GF-D8 (cell line): Measurements from ENCODE around the gene ALG9.
A peak's percentile ranks its signal among the peaks of the same experiment; 100 is the strongest.
"Not testable (repeated sequence)": the region's sequence is repeated elsewhere in the genome, so short reads cannot be mapped to it uniquely, and the experiment has no call there.

Experiments used
- DNase-seq: peaks from one replicate; lab custom pipeline; 2025; lab: John Stamatoyannopoulos, UW

ALG9 gene, protein sequence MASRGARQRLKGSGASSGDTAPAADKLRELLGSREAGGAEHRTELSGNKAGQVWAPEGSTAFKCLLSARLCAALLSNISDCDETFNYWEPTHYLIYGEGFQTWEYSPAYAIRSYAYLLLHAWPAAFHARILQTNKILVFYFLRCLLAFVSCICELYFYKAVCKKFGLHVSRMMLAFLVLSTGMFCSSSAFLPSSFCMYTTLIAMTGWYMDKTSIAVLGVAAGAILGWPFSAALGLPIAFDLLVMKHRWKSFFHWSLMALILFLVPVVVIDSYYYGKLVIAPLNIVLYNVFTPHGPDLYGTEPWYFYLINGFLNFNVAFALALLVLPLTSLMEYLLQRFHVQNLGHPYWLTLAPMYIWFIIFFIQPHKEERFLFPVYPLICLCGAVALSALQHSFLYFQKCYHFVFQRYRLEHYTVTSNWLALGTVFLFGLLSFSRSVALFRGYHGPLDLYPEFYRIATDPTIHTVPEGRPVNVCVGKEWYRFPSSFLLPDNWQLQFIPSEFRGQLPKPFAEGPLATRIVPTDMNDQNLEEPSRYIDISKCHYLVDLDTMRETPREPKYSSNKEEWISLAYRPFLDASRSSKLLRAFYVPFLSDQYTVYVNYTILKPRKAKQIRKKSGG

DNA sequence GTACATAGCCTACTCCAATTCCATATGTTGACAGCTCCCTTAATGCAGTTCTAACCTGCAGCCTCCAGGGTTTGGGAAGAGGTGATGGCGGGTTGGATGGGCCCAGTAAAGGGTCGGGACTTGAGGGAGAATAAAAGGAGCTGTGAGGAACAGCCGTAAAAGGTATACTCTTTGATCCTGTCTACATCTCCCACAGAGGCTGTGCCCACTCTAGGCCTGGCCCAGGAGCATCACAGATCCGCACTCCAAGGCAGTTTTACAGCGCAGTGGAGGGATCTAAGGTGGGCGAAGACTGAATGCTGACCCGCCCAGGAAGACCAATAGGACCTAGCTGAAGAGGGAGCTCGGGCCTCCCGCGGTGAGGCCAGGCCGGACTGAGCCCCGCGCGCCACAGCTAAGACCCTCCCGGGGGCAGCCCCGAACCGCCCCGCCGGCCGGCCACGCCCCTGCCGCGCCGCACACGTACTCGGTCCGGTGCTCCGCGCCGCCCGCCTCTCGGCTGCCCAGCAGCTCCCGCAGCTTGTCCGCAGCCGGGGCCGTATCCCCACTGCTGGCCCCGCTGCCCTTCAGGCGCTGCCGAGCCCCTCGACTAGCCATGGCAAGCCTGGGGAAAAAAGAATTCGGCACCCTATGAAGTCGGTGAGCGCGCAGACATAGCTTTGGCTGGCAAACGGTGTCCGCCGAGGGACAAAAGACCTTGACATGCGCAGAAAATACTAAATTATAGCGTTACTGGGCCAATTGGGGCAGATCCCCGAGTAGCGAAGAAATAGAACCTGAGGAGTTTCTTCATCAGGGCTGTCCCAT lies at the start of gene ALG9:
Gene ALG9 (minus strand): TSS at position 696 of the 807 bp plus-strand sequence. CDS start 99 bp downstream, at position 597.
- DNase-seq = peak; percentile 87

DNA sequence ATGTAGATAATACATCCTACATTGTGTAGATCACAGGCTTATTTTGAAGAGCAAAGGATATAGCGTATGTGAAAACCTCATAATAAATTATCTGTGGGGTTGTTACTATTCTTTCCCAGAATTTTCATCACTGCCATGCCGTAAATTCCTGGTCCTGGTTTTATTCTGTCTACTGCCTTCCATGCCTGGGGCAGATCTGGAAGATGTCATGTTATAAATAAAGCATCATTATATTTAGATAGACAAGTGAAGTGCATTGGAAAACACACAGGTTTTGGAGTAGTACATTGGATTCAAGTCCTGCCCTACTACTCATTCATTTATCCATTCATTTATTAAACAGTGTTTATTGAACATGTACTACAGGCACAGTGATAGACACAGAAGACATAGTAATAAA lies 49.5 kb upstream of the ALG9 start:
- no peak for DNase-seq

DNA sequence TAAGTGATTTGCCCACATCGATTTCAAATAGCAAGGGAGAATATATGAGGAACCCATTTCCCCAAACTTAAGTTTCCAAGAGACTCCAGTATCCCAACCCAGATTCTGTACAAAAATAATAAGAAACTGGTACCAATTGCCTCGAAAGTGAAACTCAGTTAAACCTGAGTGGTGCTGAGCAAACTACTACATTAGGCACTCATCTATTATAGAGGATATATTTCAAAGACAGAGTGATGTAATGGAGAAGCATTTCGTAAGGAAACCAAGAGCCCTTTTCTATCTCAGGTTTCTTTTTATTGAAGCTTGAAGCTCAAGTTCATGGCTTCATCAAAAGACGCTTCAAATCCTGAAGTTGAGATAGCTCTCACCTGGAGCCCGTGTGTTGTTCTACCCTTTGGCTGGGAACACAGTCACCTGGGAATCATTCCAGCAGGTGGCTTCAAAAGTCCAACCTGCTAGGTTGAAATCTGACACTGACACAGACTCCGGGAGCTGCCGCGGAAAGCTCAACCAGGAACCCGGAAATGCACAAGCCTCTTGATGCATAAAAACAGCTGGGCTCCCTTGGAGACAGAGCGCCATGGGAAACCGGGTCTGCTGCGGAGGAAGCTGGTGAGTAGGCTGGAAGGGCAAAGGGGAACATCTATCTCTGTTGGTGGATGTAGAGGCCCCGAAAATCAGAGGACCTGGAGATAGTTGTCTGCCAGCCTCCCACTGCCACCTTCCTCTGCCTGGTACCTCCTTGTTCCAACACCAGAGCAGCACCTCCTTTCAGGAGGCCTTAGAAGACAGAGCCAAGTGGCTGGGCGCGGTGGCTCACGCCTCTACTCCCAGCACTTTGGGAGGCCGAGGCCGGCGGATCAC lies 47.2 kb upstream of the ALG9 start, which contains the start of gene C11orf52:
Gene C11orf52 (plus strand): TSS at position 524 of the 867 bp plus-strand sequence. CDS start 60 bp downstream, at position 584.
- no peak for DNase-seq

DNA sequence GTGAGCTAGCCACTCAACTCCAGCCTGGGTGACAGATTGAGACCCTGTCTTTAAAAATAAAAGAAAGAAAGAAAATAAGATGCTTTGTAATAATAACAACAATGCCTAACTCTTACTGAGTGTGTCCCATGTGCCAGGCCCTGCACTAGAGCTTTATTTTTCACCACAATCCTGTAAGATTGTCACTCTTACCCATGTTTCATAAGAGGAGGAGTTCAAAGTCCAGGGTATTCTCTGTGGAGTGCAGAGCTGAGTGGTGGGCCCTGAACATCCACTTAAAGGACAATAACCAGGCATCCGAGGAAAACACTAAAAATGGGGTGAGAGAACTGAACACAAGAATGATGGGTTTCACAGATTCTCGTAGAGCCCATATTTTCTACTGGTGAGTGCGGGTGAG lies 46.4 kb upstream of the ALG9 start:
- no peak for DNase-seq

DNA sequence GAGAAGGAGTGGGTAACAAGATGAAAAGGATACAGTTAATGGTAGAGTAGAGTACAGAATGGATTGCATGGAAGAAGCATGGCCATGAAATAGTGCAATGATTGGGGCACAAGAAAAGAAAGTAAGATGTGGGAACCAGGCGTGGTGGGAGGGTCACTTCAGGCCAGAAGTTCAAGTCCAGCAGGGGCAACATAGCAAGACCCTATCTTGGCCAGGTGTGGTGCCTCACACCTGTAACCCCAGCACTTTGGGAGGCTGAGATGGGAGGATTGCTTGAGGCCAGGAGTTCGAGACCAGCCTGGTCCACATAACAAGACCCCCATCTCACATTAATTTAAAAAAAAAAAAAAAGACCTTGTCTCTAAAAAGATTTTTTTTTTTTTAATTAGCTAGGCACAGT lies 45.9 kb upstream of the ALG9 start:
- DNase-seq = no peak

DNA sequence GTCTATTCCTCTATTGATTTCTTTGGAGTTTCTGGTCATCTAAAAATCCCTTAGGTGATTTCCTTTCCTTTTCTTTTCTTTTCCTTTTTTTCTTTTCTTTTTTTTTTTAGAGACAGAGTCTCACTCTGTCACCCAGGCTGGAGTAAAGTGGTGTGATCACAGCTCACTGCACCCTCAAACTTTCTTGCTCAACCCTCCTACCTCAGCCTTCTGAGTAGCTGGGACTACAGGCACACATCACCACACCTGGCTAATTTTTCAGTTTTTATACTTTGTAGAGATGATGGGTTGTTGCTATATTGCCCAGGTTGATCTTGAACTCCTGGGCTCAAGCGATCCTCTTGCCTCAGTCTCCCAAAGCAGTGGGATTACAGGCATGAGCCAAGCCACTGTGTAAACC lies 45.4 kb upstream of the ALG9 start:
- DNase-seq = no peak

DNA sequence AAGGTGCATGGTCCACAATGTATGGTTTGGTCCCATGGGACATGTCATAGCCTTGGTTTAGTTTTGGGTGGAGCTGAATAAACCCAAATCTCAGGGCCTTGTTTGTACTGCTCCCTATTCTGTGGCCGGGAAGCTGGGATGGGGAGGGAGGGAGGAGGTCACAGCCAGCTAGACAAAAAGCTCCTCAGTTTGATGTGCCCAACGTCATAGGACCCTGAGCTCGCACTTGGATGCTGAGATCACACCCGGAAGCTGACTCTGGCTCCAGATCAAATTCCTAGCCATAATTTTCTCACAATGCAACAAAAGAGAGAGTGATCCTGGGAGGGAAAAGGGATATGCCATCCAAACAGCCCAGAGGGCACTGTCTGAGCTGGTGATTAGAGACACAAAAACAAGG lies 42.6 kb upstream of the ALG9 start:
- DNase-seq = no peak

DNA sequence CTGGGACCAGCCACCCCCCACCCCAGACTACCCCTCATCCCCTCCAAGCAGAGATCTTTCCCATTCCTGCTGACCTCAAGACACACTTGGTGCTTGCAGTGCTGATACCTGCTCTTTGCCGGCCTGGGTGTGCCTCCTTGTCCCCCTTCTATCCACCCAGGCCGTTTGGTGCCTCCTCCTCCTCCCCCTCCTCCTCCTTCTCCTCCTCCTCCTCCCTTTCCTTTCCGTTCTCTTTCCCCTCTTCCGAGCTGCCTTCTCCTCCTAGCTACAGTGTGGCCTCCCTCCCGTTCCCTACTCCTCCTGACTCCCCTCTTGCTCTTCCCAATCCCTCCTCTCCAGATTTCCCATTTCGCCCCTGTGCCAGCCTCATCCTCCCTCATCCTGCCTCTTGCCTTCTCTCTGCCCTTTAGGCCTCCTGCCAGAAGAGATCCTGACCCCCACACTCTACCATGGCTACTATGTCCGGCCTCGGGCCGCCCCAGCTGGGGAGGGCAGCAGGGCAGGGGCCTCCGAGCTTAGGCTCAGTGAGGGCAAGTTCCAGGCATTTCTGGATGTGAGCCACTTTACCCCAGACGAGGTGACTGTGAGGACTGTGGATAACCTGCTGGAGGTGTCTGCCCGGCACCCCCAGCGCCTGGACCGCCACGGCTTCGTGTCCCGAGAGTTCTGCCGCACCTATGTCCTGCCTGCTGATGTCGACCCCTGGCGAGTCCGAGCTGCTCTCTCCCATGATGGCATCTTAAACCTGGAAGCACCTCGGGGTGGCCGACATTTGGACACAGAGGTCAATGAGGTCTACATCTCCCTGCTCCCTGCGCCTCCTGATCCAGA lies 41.9 kb upstream of the ALG9 start:
- no peak for DNase-seq

DNA sequence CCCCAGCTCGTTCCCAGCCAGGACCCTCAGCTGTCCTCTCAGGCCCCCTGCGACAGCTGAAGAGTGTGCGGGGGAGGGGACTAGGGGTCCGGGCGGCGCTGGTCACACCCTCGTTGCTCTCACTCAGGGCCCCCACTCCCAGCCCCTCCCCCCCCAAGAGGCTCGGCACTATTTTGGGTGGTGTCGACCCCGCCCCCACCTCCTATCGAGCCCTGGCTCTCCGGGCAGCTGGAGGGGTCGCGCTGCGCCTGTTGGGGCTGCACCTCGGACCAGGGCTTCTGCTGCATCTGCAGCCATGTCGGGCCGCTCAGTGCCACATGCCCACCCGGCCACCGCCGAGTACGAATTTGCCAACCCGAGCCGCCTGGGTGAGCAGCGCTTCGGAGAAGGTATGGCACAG lies 41.2 kb upstream of the ALG9 start, which contains the start of gene HSPB2:
Gene HSPB2 (plus strand): TSS at position 200 of the 400 bp plus-strand sequence. CDS start 96 bp downstream, at position 296.
- DNase-seq = no peak

DNA sequence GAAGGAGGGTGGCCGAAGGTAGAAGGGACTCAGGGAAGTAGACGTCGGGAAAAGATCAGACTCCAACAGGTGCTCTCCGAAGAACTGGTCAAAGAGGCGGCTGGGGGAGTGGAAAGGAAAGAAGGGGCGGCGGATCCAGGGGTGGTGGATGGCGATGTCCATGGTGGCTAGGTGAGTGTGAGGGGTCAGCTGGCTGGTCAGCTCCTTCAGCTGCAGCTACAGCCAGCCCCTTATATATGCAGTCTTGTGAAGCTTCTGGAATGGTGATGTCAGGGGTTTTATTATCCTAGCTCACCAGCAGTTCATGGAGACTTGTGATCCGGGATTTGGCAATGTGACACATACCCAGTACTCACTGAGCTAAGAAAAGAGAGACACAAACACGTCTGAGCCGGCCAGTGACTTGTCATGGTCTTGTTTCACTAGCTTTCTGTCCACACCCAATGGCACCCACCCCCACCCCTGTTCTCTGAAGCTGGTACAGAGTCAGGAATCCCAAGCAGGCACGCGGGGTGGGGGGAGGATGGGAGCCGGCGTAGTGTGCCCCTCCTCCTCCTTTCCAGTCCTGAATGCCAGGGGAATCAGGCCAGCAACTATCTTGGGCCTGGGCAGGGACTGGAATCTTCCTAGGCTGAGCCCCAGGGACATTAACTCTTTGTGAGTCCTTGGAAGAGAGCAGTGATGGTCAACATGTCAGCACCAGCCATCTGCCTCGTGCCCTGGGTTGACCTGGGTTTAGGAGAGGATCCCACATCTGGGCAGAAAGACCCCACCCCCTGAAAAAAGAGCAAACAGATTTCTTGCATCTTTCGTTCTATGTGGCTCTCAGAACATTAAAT lies 40.4 kb upstream of the ALG9 start, which contains the start of gene CRYAB:
Gene CRYAB (minus strand): TSS at position 208 of the 839 bp plus-strand sequence. CDS start 46 bp downstream, at position 162.
- no peak for DNase-seq

DNA sequence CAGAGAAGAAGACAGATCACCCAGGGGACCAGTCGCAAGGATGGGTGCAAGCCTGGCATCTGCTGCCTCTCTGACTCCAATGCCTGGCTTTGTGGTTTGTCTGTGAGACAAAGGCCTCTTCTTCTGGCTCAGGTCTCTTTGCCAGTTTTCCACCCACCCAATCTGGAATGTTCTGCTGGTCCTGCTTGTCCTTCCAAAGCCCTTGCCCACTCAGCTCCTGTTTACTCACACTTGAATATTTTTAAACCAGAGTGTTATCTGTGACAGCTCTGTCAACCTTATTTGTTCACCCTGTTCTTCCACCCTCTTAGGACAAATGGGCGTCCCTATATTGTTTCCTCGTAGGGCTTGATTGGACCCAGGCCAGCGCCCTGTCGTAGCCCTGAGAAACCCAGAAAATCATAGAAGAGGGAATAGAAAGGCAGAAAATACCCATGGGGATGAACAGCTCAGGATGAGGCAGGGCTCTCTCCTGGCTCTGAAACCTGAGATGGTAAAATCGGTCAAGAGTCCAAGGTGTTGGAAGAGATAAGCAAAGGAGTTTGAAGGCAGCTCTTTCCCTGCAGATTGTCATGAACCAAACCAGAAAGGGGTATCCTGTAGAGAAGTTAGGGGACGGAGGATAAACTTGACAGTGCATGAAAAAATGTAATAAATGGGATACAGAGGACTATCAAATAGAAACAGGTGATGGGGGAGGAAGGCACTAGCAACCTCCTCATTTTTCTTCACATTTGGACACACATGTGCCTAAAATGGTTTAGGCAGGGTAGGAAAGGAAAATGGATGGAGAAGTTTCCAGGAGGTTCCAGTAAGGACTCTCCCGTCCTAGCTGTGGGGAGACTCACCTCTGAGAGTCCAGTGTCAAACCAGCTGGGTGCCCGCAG lies 39.5 kb upstream of the ALG9 start:
- no peak for DNase-seq

DNA sequence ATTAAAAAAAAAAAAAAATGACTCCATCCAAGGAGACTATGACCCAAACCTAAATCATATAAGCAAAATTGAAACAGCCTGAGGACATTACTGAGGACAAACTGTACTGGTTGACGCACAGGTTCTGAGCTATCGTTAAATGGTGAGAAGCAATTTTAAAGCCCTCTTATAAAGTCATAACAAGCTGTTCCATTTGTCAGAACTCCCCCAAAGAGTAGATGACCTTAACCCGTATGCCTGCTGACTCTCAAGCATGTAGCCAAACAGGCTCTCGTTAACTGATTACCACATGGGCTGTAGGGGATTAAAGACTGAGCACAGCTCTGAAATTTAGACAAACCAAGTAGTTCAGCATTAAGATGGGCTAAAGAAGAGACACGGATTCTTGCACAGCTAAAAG lies 38.0 kb upstream of the ALG9 start:
- no peak for DNase-seq

DNA sequence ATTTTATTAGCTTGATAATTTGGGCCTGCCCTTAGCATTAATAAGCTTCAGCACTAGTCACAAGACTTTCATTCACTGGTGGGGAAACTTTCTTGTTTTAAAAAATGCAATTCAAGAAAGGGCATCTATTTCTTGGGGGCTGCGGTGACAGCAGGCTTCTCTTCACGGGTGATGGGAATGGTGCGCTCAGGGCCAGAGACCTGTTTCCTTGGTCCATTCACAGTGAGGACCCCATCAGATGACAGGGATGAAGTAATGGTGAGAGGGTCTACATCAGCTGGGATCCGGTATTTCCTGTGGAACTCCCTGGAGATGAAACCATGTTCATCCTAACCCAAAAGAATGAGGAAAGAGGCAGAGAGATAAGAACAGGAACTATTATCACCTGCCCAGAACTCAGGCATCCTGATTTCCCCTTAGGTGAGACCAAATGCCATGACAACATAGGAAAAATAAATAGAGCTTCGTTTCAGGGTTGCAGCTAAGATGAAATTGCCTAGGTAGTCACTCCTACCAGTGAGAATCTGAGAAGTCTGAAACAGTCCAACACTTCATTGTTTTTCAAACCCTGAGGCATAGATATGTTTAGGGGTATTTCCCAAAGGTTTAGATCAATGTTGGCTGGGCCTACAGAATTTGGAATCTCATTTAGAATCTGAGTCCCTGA lies 37.4 kb upstream of the ALG9 start:
- DNase-seq = no peak

DNA sequence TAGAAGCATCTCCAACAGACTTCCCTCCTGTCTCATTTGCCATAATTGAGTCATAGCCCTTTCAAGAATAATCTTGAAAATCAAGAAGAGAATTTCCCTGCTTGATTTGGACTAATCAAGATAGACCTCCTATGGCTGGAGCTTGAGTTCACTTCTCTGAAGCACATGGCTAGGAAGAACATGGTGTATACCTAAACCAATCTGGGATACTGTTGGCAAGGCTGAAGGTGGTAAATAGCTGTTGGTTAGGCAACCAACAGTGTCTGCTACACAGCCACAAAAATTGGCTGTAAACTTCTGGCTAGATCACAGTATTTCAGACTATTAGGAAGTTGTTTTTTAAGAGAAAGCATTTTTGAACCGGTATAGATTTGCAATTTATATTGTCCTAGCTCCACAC lies 35.3 kb upstream of the ALG9 start:
- DNase-seq = no peak

DNA sequence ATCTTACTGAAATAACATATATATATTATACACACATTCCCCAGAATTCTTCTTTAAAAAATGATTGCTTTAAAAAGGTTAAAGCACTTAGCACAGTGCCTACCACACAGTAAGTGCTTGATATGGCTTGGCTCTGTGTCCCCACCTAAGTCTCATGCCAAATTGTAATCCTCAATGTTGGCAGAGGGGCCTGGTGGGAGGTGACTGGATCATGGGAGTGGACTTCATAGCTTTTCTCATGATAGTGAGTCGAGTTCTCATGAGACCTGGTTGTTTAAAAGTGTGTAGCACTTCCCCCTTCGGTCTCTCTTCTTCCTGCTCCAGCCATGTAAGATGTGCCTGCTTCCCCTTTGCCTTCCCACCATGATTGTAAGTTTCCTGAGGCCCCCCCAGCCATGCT lies 34.0 kb upstream of the ALG9 start:
- DNase-seq = peak; percentile 50

DNA sequence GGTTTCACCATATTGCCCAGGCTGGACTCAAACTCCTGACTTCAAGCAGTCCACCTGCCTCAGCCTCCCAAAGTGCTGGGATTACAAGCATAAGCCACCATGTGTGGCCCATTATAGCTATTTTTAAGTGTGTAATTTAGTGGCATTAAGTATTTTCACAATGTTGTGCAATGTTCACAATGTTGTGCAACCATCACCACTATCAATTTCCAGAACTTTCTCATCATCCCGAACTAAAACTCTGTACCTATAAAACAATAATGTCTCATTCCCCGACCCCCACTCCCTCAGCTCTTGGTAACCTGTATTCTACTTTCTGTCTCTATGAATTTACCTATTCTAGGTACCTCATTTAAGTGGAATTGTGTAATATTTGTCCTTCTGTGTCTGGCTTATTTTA lies 15.5 kb upstream of the ALG9 start:
- no peak for DNase-seq

DNA sequence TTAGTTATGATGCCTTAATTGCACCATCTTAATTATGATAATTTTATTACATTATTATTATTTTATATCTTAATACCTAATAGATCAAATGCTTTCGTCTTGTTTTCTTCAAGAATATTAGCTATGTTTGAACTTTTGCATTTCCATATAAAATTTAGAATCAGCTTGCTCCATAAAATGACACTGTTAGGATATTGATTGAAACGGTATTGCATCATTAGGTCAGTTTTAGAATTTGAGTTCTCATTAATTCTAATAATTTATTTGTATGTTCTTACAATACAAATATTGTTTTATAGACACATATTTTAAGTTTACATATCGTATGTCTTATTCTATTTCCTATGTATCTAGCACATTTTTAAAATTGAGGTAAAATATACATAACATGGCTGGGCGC lies 14.7 kb upstream of the ALG9 start:
- DNase-seq = no peak

DNA sequence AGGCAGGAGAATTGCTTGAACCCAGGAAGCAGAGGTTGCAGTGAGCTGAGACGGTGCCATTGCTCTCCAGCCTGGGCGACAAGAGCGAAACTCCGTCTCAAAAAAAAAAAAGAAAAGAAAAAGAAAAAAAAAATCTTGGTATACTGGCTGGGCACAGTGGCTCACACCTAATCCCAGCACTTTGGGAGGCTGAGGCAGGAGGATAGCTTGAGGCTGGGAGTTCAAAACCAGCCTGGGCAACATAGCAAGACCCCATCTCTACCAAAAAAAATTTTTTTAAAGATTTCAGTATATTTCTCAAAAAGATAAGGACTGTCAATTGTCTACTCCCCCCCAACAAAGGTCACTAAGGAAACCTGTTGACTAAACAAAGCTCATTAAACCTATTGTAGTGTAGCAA lies 13.7 kb upstream of the ALG9 start:
- DNase-seq = not testable (repeated sequence)
